Lung (tissue), 12 donors: ENCODE data around the gene FKBP11. TPM values are rescaled to one million over a fixed set of nuclear protein-coding genes. Genes with fewer than 3 reads are reported as not detected.

Experiments
- ATAC-seq: fragments of 200-7000 bp; cut with Tn5 transposase; one replicate; pipeline ENCODE4 v1.9.1; 2020; ENCODE audit warnings: moderate number of reproducible peaks; ENCODE audit not compliant: insufficient read depth, low FRiP score
- DNase-seq, 3 donors: peaks; one replicate each; pipeline ENCODE4 v3.0.0-alpha.2; 2013 to 2017
- H3K27ac ChIP-seq, 2 donors: one replicate each; pipeline ENCODE4 v1.5.1; 2013; ENCODE audit warnings: mild to moderate bottlenecking in 2 of 2, moderate library complexity in 2 of 2, control low read depth in 1 of 2, inconsistent platforms in 1 of 2, low read depth in 1 of 2, low read length in 1 of 2
- H3K27me3 ChIP-seq, 3 donors: one replicate each; pipeline ENCODE4 v1.5.1; 2013; ENCODE audit warnings: low read length in 2 of 3; ENCODE audit not compliant: control insufficient read depth in 3 of 3, insufficient read depth in 3 of 3
- H3K36me3 ChIP-seq, 4 donors: one replicate each; pipeline ENCODE4 v1.5.1; 2013; ENCODE audit warnings: low read length in 4 of 4, mild to moderate bottlenecking in 1 of 4, moderate library complexity in 1 of 4; ENCODE audit not compliant: control insufficient read depth in 4 of 4, insufficient read depth in 4 of 4
- H3K4me1 ChIP-seq, 5 donors: one replicate each; pipeline ENCODE4 v1.5.1; 2013; ENCODE audit warnings: low read length in 5 of 5, mild to moderate bottlenecking in 2 of 5, moderate library complexity in 1 of 5; ENCODE audit not compliant: control insufficient read depth in 5 of 5, insufficient read depth in 5 of 5
- H3K4me3 ChIP-seq: one replicate; pipeline ENCODE4 v1.5.1; 2013; ENCODE audit warnings: mild to moderate bottlenecking, control low read depth, moderate library complexity
- H3K9ac ChIP-seq, 2 donors: one replicate each; pipeline ENCODE4 v1.5.1; 2013; ENCODE audit warnings: low read length in 2 of 2, control low read depth in 1 of 2; ENCODE audit not compliant: insufficient read depth in 1 of 2
- H3K9me3 ChIP-seq, 4 donors: one replicate each; pipeline ENCODE4 v1.5.1; 2013; ENCODE audit warnings: low read length in 3 of 4, mild to moderate bottlenecking in 1 of 4, moderate library complexity in 1 of 4; ENCODE audit not compliant: control insufficient read depth in 4 of 4, insufficient read depth in 3 of 4
- WGBS, 2 donors: extraction: QIAGEN DNeasy Blood & Tissue Kit; methylation state at CpG; one replicate each; pipeline ENCODE4 v1.1.7; 2013; 5-methylcytosine and 5-hydroxymethylcytosine counted together
- polyA plus RNA-seq, 2 donors: library from polyadenylated mRNA; stranded (reverse); fragments of 200-250 nt; gene quantifications; one replicate each; pipeline ENCODE4 v1.2.1, GENCODE V29; 2013
- total RNA-seq, 2 donors: library from RNA; depleted of rRNA in 1 of 2; stranded (reverse); fragments of >200 nt in 1 of 2; gene quantifications; one replicate each; pipeline ENCODE4 v1.2.1, GENCODE V29; 2014 to 2021
- TF ChIP-seq, protein P1 (sequence below): IDR thresholded peaks from 2 replicates; pipeline ENCODE4 v1.5.1; 2012; ENCODE audit warnings: mild to moderate bottlenecking; ENCODE audit errors: control extremely low read depth, extremely low read depth
- donor health status: control.
- donor health status: control.
- donor health status: Bipolar disorder and iron deficiency.
- donor health status: healthy.
- donor health status: DM: yes; HTN: yes; CAD: no.

The FKBP11 gene
- total and polyA plus RNA-seq, 4 donors = 13.1 to 69.9 (median 63.1) TPM

DNA sequence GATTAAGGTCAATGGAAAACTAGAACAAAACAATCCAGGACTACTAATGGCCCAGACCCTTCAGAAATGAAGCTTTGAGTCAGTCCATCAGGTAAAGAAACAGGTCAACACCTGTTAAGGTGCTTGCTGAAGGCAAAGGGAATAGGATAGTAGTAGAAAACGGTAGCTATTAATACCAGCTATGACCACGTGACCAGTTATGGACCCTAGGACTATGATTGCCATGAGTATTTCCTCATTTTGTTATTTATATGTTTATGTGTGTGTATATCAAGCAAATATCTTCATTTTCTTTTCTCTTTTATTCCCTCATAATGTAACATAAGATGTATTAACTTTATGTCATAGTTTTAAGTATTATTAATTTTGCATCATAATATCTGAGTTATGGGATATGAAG, 25.6 kb downstream of the FKBP11 start:
- no peak for DNase-seq
- peaks cover 0 to 4% (median 0%) of the 10 kb centered on the region in 3 donors for H3K27me3 ChIP-seq
- no peak overlapping the region for H3K27ac ChIP-seq
- WGBS, 2 donors = 71 to 81% methylated on average over 2 of the region's 2 CpGs
- ATAC-seq = no peak
- H3K36me3 ChIP-seq = no peaks in the 10 kb centered on the region
- H3K9ac ChIP-seq = no peak overlapping the region
- peaks cover 0 to 6% (median 5%) of the 10 kb centered on the region in 5 donors for H3K4me1 ChIP-seq
- H3K4me3 ChIP-seq = no peak overlapping the region
- TF ChIP-seq, protein P1, sequence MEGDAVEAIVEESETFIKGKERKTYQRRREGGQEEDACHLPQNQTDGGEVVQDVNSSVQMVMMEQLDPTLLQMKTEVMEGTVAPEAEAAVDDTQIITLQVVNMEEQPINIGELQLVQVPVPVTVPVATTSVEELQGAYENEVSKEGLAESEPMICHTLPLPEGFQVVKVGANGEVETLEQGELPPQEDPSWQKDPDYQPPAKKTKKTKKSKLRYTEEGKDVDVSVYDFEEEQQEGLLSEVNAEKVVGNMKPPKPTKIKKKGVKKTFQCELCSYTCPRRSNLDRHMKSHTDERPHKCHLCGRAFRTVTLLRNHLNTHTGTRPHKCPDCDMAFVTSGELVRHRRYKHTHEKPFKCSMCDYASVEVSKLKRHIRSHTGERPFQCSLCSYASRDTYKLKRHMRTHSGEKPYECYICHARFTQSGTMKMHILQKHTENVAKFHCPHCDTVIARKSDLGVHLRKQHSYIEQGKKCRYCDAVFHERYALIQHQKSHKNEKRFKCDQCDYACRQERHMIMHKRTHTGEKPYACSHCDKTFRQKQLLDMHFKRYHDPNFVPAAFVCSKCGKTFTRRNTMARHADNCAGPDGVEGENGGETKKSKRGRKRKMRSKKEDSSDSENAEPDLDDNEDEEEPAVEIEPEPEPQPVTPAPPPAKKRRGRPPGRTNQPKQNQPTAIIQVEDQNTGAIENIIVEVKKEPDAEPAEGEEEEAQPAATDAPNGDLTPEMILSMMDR = no peak
- no peaks in the 10 kb centered on the region for H3K9me3 ChIP-seq

DNA sequence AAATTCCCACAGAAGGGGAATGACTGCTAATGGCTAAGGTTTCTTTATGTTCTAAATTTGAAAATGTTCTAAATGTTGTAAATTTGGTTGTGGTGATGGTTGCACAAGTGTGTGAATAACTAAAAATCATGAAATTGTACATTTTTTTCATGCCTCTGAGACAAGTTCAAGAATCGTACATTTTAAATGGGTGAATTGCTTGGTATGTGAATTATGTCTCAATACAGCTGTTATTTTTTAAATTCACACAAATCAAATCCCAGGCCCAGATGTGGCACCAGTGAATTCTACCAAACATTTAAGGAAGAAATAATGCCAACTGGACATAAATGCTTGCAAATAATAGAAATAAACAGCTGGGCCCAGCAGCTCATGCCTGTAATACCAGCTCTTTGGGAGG, 31.0 kb downstream of the FKBP11 start:
- no peaks in the 10 kb centered on the region for H3K9me3 ChIP-seq
- H3K9ac ChIP-seq = no peak overlapping the region
- no peaks in the 10 kb centered on the region for H3K36me3 ChIP-seq
- ATAC-seq (no peak), DNase-seq (no peak)
- 83 to 85% methylated on average over 1 of the region's 1 CpG for WGBS, 2 donors
- H3K27ac ChIP-seq = no peak overlapping the region
- H3K4me3 ChIP-seq = no peak overlapping the region
- H3K4me1 ChIP-seq = peaks cover 0 to 7% (median 2%) of the 10 kb centered on the region in 5 donors
- TF ChIP-seq, protein P1 = no peak
- peaks cover 0 to 18% (median 5%) of the 10 kb centered on the region in 3 donors for H3K27me3 ChIP-seq

DNA sequence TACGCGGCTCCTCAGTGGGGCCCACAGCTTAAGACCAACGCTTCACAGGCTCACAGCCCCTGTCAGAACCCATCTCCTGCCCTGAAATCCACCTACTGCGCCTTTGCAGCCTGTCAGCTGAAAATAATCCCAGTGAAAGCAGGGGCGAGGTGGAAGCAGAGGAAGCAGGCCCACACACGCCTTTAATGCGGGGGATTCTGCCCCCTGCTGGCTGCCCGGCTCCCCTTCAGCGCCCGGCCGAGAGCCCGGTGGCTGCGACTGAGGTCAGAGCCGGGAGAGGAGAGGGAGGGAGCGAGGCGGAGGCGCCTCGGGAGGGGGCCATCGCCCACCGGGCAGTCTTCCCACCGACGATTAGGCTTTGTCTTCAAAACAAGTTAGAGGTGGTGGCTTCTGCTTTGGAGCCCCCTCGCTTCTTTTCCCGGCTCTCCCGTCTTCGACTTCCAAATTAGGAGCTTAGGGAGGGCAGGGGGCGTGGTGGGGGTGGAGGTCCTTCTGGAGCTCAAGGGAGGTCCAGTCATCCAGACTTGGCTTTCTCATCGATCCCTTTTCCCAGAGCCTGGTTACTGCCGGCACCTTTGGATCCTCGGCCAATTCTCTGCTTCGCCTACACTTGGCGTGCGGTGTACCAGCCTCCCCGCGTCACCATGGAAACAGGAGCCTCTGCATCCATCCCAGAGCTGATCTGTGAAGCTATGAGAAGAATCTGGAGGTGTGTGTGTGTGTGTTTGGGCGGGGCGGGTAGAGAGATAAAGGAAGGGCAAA, 34.5 kb downstream of the FKBP11 start:
- TF ChIP-seq, protein P1 = peak; percentile 96
- DNase-seq = peak; percentile 78 to 86 (median 82)
- peaks cover 0 to 15% (median 5%) of the 10 kb centered on the region in 3 donors for H3K27me3 ChIP-seq
- H3K4me3 ChIP-seq = no peak overlapping the region
- H3K4me1 ChIP-seq = peaks cover 0 to 7% (median 2%) of the 10 kb centered on the region in 5 donors
- ATAC-seq = peak; percentile 77
- H3K9me3 ChIP-seq = no peaks in the 10 kb centered on the region
- no peaks in the 10 kb centered on the region for H3K36me3 ChIP-seq
- WGBS, 2 donors = 8 to 9% methylated on average over 34 to 37 of the region's 37 CpGs
- H3K27ac ChIP-seq = no peak overlapping the region
- H3K9ac ChIP-seq = no peak overlapping the region
